Gastroesophageal sphincter (tissue), 4 donors: ENCODE measurements around the gene UROC1. TPM values are rescaled to one million over a fixed set of nuclear protein-coding genes. Genes with fewer than 3 reads are reported as not detected.

Source experiments
- ATAC-seq: fragments of 150-250 bp; one replicate; pipeline ENCODE4 v1.9.1; 2016; ENCODE audit warnings: mild to moderate bottlenecking, moderate library complexity
- H3K27ac ChIP-seq, 4 donors: fragments of 200-600 bp; sonication (generic) in 3 of 4; 1 replicate in 3 of 4; 2 replicates in 1 of 4; pipeline ENCODE4 v1.5.1; 2016 to 2019
- H3K27me3 ChIP-seq: fragments of 200-600 bp; sonication (generic); one replicate; pipeline ENCODE4 v1.5.1; 2019
- H3K36me3 ChIP-seq, 2 donors: fragments of 200-600 bp; sonication (generic); one replicate each; pipeline ENCODE4 v1.5.1; 2019; ENCODE audit warnings: control low read depth in 1 of 2
- H3K4me1 ChIP-seq, 3 donors: fragments of 200-600 bp; sonication (generic); 1 replicate in 2 of 3; 2 replicates in 1 of 3; pipeline ENCODE4 v1.5.1; 2016 to 2019; ENCODE audit warnings: control low read depth in 2 of 3
- H3K4me3 ChIP-seq, 2 donors: fragments of 200-600 bp; sonication (generic); one replicate each; pipeline ENCODE4 v1.5.1; 2019; ENCODE audit warnings: mild to moderate bottlenecking in 1 of 2, moderate library complexity in 1 of 2
- H3K9me3 ChIP-seq, 3 donors: fragments of 200-600 bp; sonication (generic); one replicate each; pipeline ENCODE4 v1.5.1; 2017 to 2019; ENCODE audit warnings: control low read depth in 2 of 3
- CTCF ChIP-seq, 4 experiments: fragments of 200-600 bp in 2 of 4; fragments of 450-650 bp in 2 of 4; sonication (generic) in 1 of 4; IDR thresholded peaks; one replicate each; pipeline ENCODE4 v1.5.1; 2017 to 2019; ENCODE audit warnings: antibody characterized with exemption in 4 of 4, mild to moderate bottlenecking in 2 of 4, moderate library complexity in 2 of 4
- EP300 ChIP-seq: sonication (generic); formaldehyde crosslinking; IDR thresholded peaks from one replicate; pipeline ENCODE4 v1.6.1; 2017; ENCODE audit warnings: antibody characterized with exemption, mild to moderate bottlenecking
- POLR2A ChIP-seq, 2 donors: fragments of 450-650 bp; IDR thresholded peaks; one replicate each; pipeline ENCODE4 v1.6.1; 2017; ENCODE audit warnings: antibody characterized with exemption in 2 of 2, mild to moderate bottlenecking in 2 of 2, moderate library complexity in 1 of 2
- POLR2AphosphoS5 ChIP-seq: sonication (generic); formaldehyde crosslinking; IDR thresholded peaks from one replicate; pipeline ENCODE4 v1.6.1; 2017; ENCODE audit warnings: antibody characterized with exemption
- WGBS, 2 donors: methylation state at CpG; one replicate each; pipeline ENCODE4 v1.1.5; 2018; ENCODE audit warnings: low coverage in 1 of 2; 5-methylcytosine and 5-hydroxymethylcytosine counted together
- total RNA-seq, 4 donors: library from RNA; depleted of rRNA; stranded (reverse); fragments of >200 nt; gene quantifications; one replicate each; pipeline ENCODE4 v1.1.0, GENCODE V29; 2016

The UROC1 gene
- total RNA-seq, 4 donors from 2014 or later: not detected

DNA sequence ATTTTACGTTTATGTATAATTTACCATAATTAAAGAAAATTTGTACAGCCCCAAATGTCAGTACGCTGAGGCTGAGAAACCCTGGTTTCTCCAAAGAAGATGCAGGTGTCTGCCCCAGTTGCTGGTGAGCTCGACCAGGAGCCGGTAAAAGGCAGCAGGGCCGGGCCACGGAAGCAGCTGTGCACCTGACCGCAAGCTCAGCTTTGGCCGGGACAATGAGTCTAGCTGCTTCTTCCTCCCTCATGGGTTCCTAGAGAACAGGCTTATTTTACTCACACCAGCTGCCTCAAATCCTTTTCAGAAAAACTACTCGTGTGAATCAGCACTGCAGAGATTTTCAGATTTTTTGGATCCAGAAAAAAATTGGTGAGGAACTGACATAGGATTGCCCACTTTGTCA, 23.8 kb downstream of the UROC1 start:
- H3K27ac ChIP-seq: no peak overlapping the region
- H3K36me3 ChIP-seq: no peaks in the 10 kb centered on the region
- 62 to 67% methylated on average over 4 to 6 of the region's 9 CpGs for WGBS, 2 donors
- ATAC-seq: no peak
- H3K9me3 ChIP-seq: no peaks in the 10 kb centered on the region
- H3K27me3 ChIP-seq: peaks cover 3% of the 10 kb centered on the region
- H3K4me1 ChIP-seq: no peaks in the 10 kb centered on the region
- no peak overlapping the region for H3K4me3 ChIP-seq
- TF ChIP-seq POLR2AphosphoS5 (no peak), POLR2A (IDR thresholded peaks at IDR 0.05) (no peak), CTCF (IDR thresholded peaks at IDR 0.05) (no peak), EP300 (no peak)

DNA sequence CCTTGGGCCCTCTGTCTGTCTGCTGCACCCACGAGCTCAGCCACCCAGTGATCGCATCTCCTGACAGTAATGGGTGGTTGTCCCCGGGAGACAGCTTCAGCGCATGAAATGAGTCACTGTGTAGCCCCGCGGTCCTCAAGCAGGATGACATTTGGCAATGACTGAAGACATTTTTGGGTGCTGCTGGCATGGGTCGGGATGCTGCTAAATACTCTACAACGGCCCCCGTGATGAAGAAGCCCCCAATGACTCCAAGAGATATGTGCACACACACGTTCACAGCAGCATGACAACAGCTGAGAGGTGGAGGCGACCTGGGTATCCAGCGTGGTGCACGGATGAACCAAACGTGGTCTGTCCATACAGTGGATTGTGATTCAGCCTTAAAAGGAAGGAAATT, 24.5 kb downstream of the UROC1 start:
- H3K4me3 ChIP-seq: no peak overlapping the region
- no peak overlapping the region for H3K27ac ChIP-seq
- ATAC-seq: no peak
- WGBS, 2 donors: 60 to 79% methylated on average over 1 to 5 of the region's 14 CpGs
- H3K27me3 ChIP-seq: peaks cover 3% of the 10 kb centered on the region
- no peak for TF ChIP-seq POLR2A (IDR thresholded peaks at IDR 0.05)
- no peak for TF ChIP-seq EP300
- TF ChIP-seq CTCF (IDR thresholded peaks at IDR 0.05): no peak
- TF ChIP-seq POLR2AphosphoS5: no peak
- H3K9me3 ChIP-seq: no peaks in the 10 kb centered on the region
- H3K4me1 ChIP-seq: no peaks in the 10 kb centered on the region
- no peaks in the 10 kb centered on the region for H3K36me3 ChIP-seq

DNA sequence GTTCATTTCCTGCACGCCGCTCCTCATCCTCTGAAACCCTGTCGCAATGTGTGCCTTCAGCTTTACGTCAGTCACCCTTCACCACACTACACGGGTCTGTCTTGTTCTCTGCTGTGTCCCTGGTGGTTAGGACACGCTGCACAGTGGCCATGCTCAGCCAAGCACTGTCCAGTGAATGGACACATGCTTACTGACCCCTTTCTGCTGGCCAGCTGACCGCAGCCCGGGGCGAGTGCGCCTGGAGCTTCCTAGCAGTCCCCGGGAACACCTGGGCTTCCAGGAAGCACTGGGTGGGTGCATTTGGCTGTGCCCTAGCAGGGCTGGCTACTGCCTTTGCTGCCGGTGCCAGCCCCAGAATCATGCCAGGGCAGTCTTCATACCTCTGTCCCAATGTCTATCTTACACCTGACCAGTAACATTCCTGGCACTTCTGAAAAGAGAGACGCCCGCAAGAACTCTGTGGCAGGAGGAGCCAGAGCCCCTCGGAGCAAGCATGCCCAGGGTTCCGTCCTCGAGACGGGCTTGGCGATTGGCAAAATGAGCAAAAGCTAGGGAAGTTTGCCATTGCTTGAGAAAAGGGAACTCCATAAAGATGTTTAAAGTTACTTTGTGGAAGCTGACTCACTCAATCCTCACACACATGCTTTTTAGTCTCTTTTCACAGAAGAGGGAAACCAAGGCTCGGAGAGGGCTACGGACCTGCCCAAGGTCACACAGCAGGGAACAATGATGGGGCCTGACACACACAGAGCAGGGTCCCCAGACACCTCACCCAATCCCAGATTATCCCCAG, 26.2 kb downstream of the UROC1 start:
- H3K36me3 ChIP-seq: no peaks in the 10 kb centered on the region
- no peak overlapping the region for H3K4me3 ChIP-seq
- no peak for ATAC-seq
- no peak for TF ChIP-seq POLR2A (IDR thresholded peaks at IDR 0.05)
- TF ChIP-seq EP300: no peak
- no peak for TF ChIP-seq POLR2AphosphoS5
- TF ChIP-seq CTCF (IDR thresholded peaks at IDR 0.05): no peak
- H3K4me1 ChIP-seq: no peaks in the 10 kb centered on the region
- H3K27me3 ChIP-seq: peaks cover 3% of the 10 kb centered on the region
- H3K9me3 ChIP-seq: no peaks in the 10 kb centered on the region
- WGBS, 2 donors: 85% methylated on average over 5 to 7 of the region's 21 CpGs
- H3K27ac ChIP-seq: no peak overlapping the region

- no peaks in the 10 kb centered on the region for H3K36me3 ChIP-seq
- no peaks in the 10 kb centered on the region for H3K4me1 ChIP-seq
- no peak overlapping the region for H3K27ac ChIP-seq
- H3K4me3 ChIP-seq: no peak overlapping the region
- WGBS, 2 donors: 72 to 80% methylated on average over 1 to 3 of the region's 6 CpGs
- no peaks in the 10 kb centered on the region for H3K9me3 ChIP-seq
- ATAC-seq: no peak
- peaks cover 3% of the 10 kb centered on the region for H3K27me3 ChIP-seq
- TF ChIP-seq POLR2AphosphoS5 (no peak), POLR2A (IDR thresholded peaks at IDR 0.05) (no peak), CTCF (IDR thresholded peaks at IDR 0.05) (no peak), EP300 (no peak)
Observed at GRCh38 chr3:126490619-126491018, 27.0 kb downstream of the UROC1 start.

GRCh38 chr3:126488886-126489569, 28.5 kb downstream of the UROC1 start:
- Histone ChIP-seq H3K9me3 (no peaks in the 10 kb centered on the region), H3K27me3 (peaks cover 3% of the 10 kb centered on the region), H3K27ac (no peak overlapping the region), H3K4me1 (no peaks in the 10 kb centered on the region), H3K4me3 (no peak overlapping the region), H3K36me3 (no peaks in the 10 kb centered on the region)
- ATAC-seq: no peak
- TF ChIP-seq POLR2AphosphoS5: no peak
- TF ChIP-seq CTCF (IDR thresholded peaks at IDR 0.05): no peak
- no peak for TF ChIP-seq EP300
- TF ChIP-seq POLR2A (IDR thresholded peaks at IDR 0.05): no peak
- 69 to 94% methylated on average over 3 to 5 of the region's 16 CpGs for WGBS, 2 donors
